Tibial artery (tissue), 4 donors: ENCODE data around the gene ZNF292.

Experiments used
- DNase-seq, 2 donors: peaks; one replicate each; pipeline ENCODE4 v3.0.0-alpha.2; 2019
- H3K27ac ChIP-seq, 2 donors: fragments of 200-600 bp; sonication (generic) in 1 of 2; 1 replicate in 1 of 2; 2 replicates in 1 of 2; pipeline ENCODE4 v1.5.1; 2018 to 2019; ENCODE audit warnings: mild to moderate bottlenecking in 1 of 2
- H3K27me3 ChIP-seq, 2 donors: fragments of 200-600 bp; sonication (generic) in 1 of 2; one replicate each; pipeline versions ENCODE4 v1.5.1 to v1.6.0; 2016 to 2019
- H3K36me3 ChIP-seq, 3 donors: fragments of 200-600 bp; sonication (generic) in 2 of 3; one replicate each; pipeline ENCODE4 v1.5.1; 2016 to 2019; ENCODE audit warnings: mild to moderate bottlenecking in 2 of 3
- H3K4me1 ChIP-seq, 4 donors: fragments of 200-600 bp; sonication (generic) in 2 of 4; 1 replicate in 3 of 4; 2 replicates in 1 of 4; pipeline ENCODE4 v1.5.1; 2016 to 2019
- H3K4me3 ChIP-seq, 2 donors: fragments of 200-600 bp; sonication (generic) in 1 of 2; 1 replicate in 1 of 2; 2 replicates in 1 of 2; pipeline ENCODE4 v1.5.1; 2018 to 2019; ENCODE audit warnings: mild to moderate bottlenecking in 2 of 2
- H3K9me3 ChIP-seq, 3 donors: fragments of 200-600 bp; sonication (generic) in 1 of 3; one replicate each; pipeline ENCODE4 v1.5.1; 2016 to 2019
- intact Hi-C: fragments of 100-400 bp; cut with DNase I; formaldehyde crosslinking; loops from one replicate; pipeline ENCODE4 v1.15.0; 2023; ENCODE audit warnings: low total_unique reads
- TF ChIP-seq, protein P1 (sequence below), 2 experiments: fragments of 200-600 bp in 1 of 2; fragments of 450-650 bp in 1 of 2; IDR thresholded peaks; one replicate each; pipeline ENCODE4 v1.5.1; 2017 to 2019; ENCODE audit warnings: antibody characterized with exemption in 2 of 2, mild to moderate bottlenecking in 1 of 2, moderate library complexity in 1 of 2

ZNF292 gene

DNA sequence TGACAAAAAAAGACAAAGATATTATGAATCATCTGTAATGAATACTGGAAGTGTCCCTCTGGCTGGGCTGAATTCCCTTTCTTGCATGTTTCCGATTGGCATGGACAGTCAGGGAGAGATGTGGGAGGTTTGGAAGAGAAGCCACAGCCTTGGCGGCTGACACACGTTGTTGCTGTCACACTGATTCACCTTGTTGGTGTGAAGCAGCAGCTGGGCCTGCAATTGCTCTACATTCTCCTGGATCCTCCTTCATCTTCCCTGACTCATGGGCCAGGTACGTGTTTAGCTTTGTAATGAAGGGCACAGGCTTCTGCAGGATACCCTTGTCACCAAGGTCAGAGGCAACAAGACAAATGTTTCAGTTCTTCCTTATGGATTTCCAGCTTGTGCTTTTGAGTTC lies 153.6 kb downstream of the ZNF292 start:
- TF ChIP-seq, protein P1, sequence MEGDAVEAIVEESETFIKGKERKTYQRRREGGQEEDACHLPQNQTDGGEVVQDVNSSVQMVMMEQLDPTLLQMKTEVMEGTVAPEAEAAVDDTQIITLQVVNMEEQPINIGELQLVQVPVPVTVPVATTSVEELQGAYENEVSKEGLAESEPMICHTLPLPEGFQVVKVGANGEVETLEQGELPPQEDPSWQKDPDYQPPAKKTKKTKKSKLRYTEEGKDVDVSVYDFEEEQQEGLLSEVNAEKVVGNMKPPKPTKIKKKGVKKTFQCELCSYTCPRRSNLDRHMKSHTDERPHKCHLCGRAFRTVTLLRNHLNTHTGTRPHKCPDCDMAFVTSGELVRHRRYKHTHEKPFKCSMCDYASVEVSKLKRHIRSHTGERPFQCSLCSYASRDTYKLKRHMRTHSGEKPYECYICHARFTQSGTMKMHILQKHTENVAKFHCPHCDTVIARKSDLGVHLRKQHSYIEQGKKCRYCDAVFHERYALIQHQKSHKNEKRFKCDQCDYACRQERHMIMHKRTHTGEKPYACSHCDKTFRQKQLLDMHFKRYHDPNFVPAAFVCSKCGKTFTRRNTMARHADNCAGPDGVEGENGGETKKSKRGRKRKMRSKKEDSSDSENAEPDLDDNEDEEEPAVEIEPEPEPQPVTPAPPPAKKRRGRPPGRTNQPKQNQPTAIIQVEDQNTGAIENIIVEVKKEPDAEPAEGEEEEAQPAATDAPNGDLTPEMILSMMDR (IDR thresholded peaks at IDR 0.05): no peak
- peaks cover 0 to 5% (median 0%) of the 10 kb centered on the region in 3 donors for H3K9me3 ChIP-seq
- DNase-seq: no peak
- no peak overlapping the region for H3K27ac ChIP-seq
- H3K4me1 ChIP-seq: no peaks in the 10 kb centered on the region
- H3K27me3 ChIP-seq: no peaks in the 10 kb centered on the region
- no peak overlapping the region for H3K4me3 ChIP-seq
- H3K36me3 ChIP-seq: no peaks in the 10 kb centered on the region
- intact Hi-C loops: no loop called here

DNA sequence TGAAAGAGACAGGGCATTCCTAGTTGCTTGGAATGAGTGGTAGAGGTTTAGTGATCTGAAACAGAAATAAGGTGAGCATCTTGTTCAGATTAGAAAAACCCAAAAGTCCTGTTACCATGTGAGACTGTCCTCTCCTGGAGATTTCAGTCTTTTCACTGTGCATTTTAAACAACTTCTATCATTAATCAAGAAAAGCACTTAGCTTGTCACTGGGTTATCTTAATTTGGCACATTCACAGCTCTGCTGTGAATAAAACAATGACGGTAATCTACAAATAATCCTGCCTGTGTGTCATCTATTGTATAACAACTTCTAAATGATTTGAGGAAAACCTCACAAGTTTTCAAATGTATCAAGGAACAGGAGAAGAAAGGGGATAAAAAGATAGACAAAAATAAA lies 157.5 kb downstream of the ZNF292 start:
- no peaks in the 10 kb centered on the region for H3K27me3 ChIP-seq
- H3K36me3 ChIP-seq: no peaks in the 10 kb centered on the region
- H3K4me1 ChIP-seq: no peaks in the 10 kb centered on the region
- H3K27ac ChIP-seq: no peak overlapping the region
- intact Hi-C loops: loop anchor here (10.0 kb wide), 1 partner anchor 162 kb away; the partner anchor contains the start of gene SLC35A1
- no peak overlapping the region for H3K4me3 ChIP-seq
- DNase-seq: no peak
- H3K9me3 ChIP-seq: no peaks in the 10 kb centered on the region
- TF ChIP-seq, protein P1 (IDR thresholded peaks at IDR 0.05): no peak
